ENCODE results near the gene CLDN22. TPM values are rescaled to one million over a fixed set of nuclear protein-coding genes. Genes with fewer than 3 reads are reported as not detected.

The CLDN22 gene
- total RNA-seq, 2 donors from 2014 or later: not detected

GRCh38 chr4:183345261-183345660 is 25.2 kb upstream of the CLDN22 start:
- Histone ChIP-seq H3K4me3 (no peak overlapping the region), H3K27ac (no peak overlapping the region), H3K27me3 (no peaks in the 10 kb centered on the region), H3K9me3 (no peaks in the 10 kb centered on the region), H3K36me3 (no peaks in the 10 kb centered on the region), H3K9ac (ENCODE audit: low read depth in 2 of 2, low read length in 2 of 2) (no peak overlapping the region), H3K4me1 (no peaks in the 10 kb centered on the region)
- no peak for TF ChIP-seq CTCF (IDR thresholded peaks at IDR 0.05)
- DNase-seq: no peak
- intact Hi-C loops (cut with DNase I): no loop called here

- no peaks in the 10 kb centered on the region for H3K36me3 ChIP-seq
- no peak overlapping the region for H3K4me3 ChIP-seq
- H3K27ac ChIP-seq: no peak overlapping the region
- no peaks in the 10 kb centered on the region for H3K9me3 ChIP-seq
- intact Hi-C loops (cut with DNase I): no loop called here
- H3K4me1 ChIP-seq: no peaks in the 10 kb centered on the region
- no peak for DNase-seq
- TF ChIP-seq CTCF (IDR thresholded peaks at IDR 0.05): no peak
- no peak overlapping the region for H3K9ac ChIP-seq (ENCODE audit: low read depth in 2 of 2, low read length in 2 of 2)
- no peaks in the 10 kb centered on the region for H3K27me3 ChIP-seq
Observed at GRCh38 chr4:183344523-183345255, 24.6 kb upstream of the CLDN22 start.

GRCh38 chr4:183343730-183344129 is 23.7 kb upstream of the CLDN22 start:
- H3K4me3 ChIP-seq: no peak overlapping the region
- no peaks in the 10 kb centered on the region for H3K9me3 ChIP-seq
- no peaks in the 10 kb centered on the region for H3K36me3 ChIP-seq
- intact Hi-C loops (cut with DNase I): no loop called here
- DNase-seq: no peak
- no peaks in the 10 kb centered on the region for H3K27me3 ChIP-seq
- H3K27ac ChIP-seq: no peak overlapping the region
- H3K9ac ChIP-seq (ENCODE audit: low read depth in 2 of 2, low read length in 2 of 2): no peak overlapping the region
- H3K4me1 ChIP-seq: no peaks in the 10 kb centered on the region
- TF ChIP-seq CTCF (IDR thresholded peaks at IDR 0.05): no peak

- DNase-seq: no peak
- Histone ChIP-seq H3K36me3 (no peaks in the 10 kb centered on the region), H3K4me3 (no peak overlapping the region), H3K9me3 (no peaks in the 10 kb centered on the region), H3K4me1 (no peaks in the 10 kb centered on the region), H3K9ac (ENCODE audit: low read depth in 2 of 2, low read length in 2 of 2) (no peak overlapping the region), H3K27ac (no peak overlapping the region), H3K27me3 (no peaks in the 10 kb centered on the region)
- intact Hi-C loops (cut with DNase I): no loop called here
- no peak for TF ChIP-seq CTCF (IDR thresholded peaks at IDR 0.05)
Observed at GRCh38 chr4:183342541-183343533, 22.8 kb upstream of the CLDN22 start.

GRCh38 chr4:183337833-183338232 is 17.8 kb upstream of the CLDN22 start:
- no peaks in the 10 kb centered on the region for H3K9me3 ChIP-seq
- H3K9ac ChIP-seq (ENCODE audit: low read depth in 2 of 2, low read length in 2 of 2): no peak overlapping the region
- no peaks in the 10 kb centered on the region for H3K4me1 ChIP-seq
- no peaks in the 10 kb centered on the region for H3K27me3 ChIP-seq
- H3K4me3 ChIP-seq: no peak overlapping the region
- intact Hi-C loops (cut with DNase I): no loop called here
- no peak for DNase-seq
- no peak for TF ChIP-seq CTCF (IDR thresholded peaks at IDR 0.05)
- no peak overlapping the region for H3K27ac ChIP-seq
- H3K36me3 ChIP-seq: no peaks in the 10 kb centered on the region

Measured in colonic mucosa (tissue), 4 donors.